H9 (cell line): Measurements from ENCODE around the gene VENTX. TPM values are rescaled to one million over a fixed set of nuclear protein-coding genes. Genes with fewer than 3 reads are reported as not detected.

Source experiments
- DNase-seq: peaks from one replicate; pipeline ENCODE4 v3.0.0-alpha.2; 2017
- H2AFZ ChIP-seq: one replicate; pipeline ENCODE4 v1.6.1; 2013; ENCODE audit warnings: mild to moderate bottlenecking, low read length, control low read depth, moderate library complexity
- H2AK5ac ChIP-seq: 2 replicates; pipeline ENCODE4 v1.6.1; 2013; ENCODE audit warnings: low read length, control low read depth, mixed read lengths; ENCODE audit not compliant: insufficient read length
- H2BK120ac ChIP-seq: one replicate; pipeline ENCODE4 v1.6.1; 2013; ENCODE audit warnings: low read depth, mild to moderate bottlenecking, low read length, control low read depth, inconsistent platforms; ENCODE audit not compliant: poor library complexity, severe bottlenecking
- H2BK12ac ChIP-seq: 2 replicates; pipeline ENCODE4 v1.6.1; 2013; ENCODE audit warnings: low read length, control low read depth, mixed read lengths, low read depth; ENCODE audit not compliant: insufficient read length
- H2BK15ac ChIP-seq: 2 replicates; pipeline ENCODE4 v1.6.1; 2013; ENCODE audit warnings: low read depth, low read length, control low read depth
- H2BK20ac ChIP-seq: one replicate; pipeline ENCODE4 v1.6.1; 2013; ENCODE audit warnings: low read depth, mild to moderate bottlenecking, low read length, control low read depth, inconsistent platforms; ENCODE audit not compliant: poor library complexity, severe bottlenecking
- H2BK5ac ChIP-seq: 2 replicates; pipeline ENCODE4 v1.6.1; 2013; ENCODE audit warnings: low read length, control low read depth, mixed read lengths; ENCODE audit not compliant: insufficient read length
- H3K14ac ChIP-seq: 2 replicates; pipeline ENCODE4 v1.6.1; 2013; ENCODE audit warnings: low read length, control low read depth; ENCODE audit not compliant: insufficient read depth
- H3K18ac ChIP-seq: 2 replicates; pipeline ENCODE4 v1.6.1; 2013; ENCODE audit warnings: low read depth, mild to moderate bottlenecking, mixed read lengths, low read length, control low read depth; ENCODE audit not compliant: insufficient read length
- H3K23ac ChIP-seq: 2 replicates; pipeline ENCODE4 v1.6.1; 2013; ENCODE audit warnings: low read length, control low read depth, mixed read lengths, low read depth; ENCODE audit not compliant: insufficient read length
- H3K23me2 ChIP-seq: 2 replicates; pipeline ENCODE4 v1.6.1; 2013; ENCODE audit warnings: low read depth, mild to moderate bottlenecking, mixed read lengths, low read length, control low read depth; ENCODE audit not compliant: insufficient read length, poor library complexity, severe bottlenecking
- H3K27ac ChIP-seq: 2 replicates; pipeline ENCODE4 v1.5.1; 2013; ENCODE audit warnings: low read length, control low read depth, mixed read lengths, low read depth; ENCODE audit not compliant: insufficient read length
- H3K27me3 ChIP-seq: 2 replicates; pipeline ENCODE4 v1.6.1; 2013; ENCODE audit warnings: low read length, control low read depth, inconsistent platforms; ENCODE audit not compliant: insufficient read depth
- H3K4ac ChIP-seq: 2 replicates; pipeline ENCODE4 v1.6.1; 2013; ENCODE audit warnings: low read depth, mild to moderate bottlenecking, control low read depth, inconsistent platforms, low read length, moderate library complexity
- H3K4me1 ChIP-seq: 2 replicates; pipeline ENCODE4 v1.6.1; 2013; ENCODE audit warnings: low read length, control low read depth, inconsistent platforms; ENCODE audit not compliant: insufficient read depth
- H3K4me2 ChIP-seq: 2 replicates; pipeline ENCODE4 v1.6.1; 2013; ENCODE audit warnings: low read length, control low read depth, mixed read lengths; ENCODE audit not compliant: insufficient read length, insufficient read depth
- H3K56ac ChIP-seq: 2 replicates; pipeline ENCODE4 v1.6.1; 2013; ENCODE audit warnings: low read depth, mild to moderate bottlenecking, mixed read lengths, low read length, control low read depth; ENCODE audit not compliant: insufficient read length
- H3K79me1 ChIP-seq: 2 replicates; pipeline ENCODE4 v1.6.1; 2013; ENCODE audit warnings: low read depth, mild to moderate bottlenecking, moderate library complexity, low read length, control low read depth, inconsistent platforms; ENCODE audit not compliant: insufficient read depth, poor library complexity, severe bottlenecking
- H3K79me2 ChIP-seq: 2 replicates; pipeline ENCODE4 v1.6.1; 2013; ENCODE audit warnings: low read length, control low read depth, inconsistent platforms; ENCODE audit not compliant: insufficient read depth
- H3K9ac ChIP-seq: 2 replicates; pipeline ENCODE4 v1.6.1; 2013; ENCODE audit warnings: low read length, control low read depth, mixed read lengths; ENCODE audit not compliant: insufficient read length; ENCODE audit errors: extremely low read depth
- H3K9me3 ChIP-seq: one replicate; pipeline ENCODE4 v1.6.1; 2013; ENCODE audit warnings: low read depth, low read length, inconsistent platforms; ENCODE audit not compliant: control insufficient read depth
- H3T11ph ChIP-seq: one replicate; pipeline ENCODE4 v1.6.1; 2013; ENCODE audit warnings: mild to moderate bottlenecking, low read length, control low read depth, inconsistent platforms
- H4K20me1 ChIP-seq: one replicate; pipeline ENCODE4 v1.6.1; 2013; ENCODE audit not compliant: control insufficient read depth, insufficient read length, insufficient read depth
- H4K5ac ChIP-seq: 2 replicates; pipeline ENCODE4 v1.6.1; 2013; ENCODE audit warnings: low read depth, mild to moderate bottlenecking, mixed read lengths, low read length, control low read depth; ENCODE audit not compliant: insufficient read length
- H4K8ac ChIP-seq: replicated peaks from 2 replicates; pipeline ENCODE4 v1.6.1; 2013; ENCODE audit warnings: low read length, control low read depth, mixed read lengths, low read depth; ENCODE audit not compliant: insufficient read length
- H4K91ac ChIP-seq: 2 replicates; pipeline ENCODE4 v1.6.1; 2013; ENCODE audit warnings: low read depth, mild to moderate bottlenecking, moderate library complexity, mixed read lengths, low read length, control low read depth; ENCODE audit not compliant: insufficient read length
- H3K27ac Mint-ChIP-seq, 3 experiments: 2 replicates in 2 of 3; 3 replicates in 1 of 3; pipeline ENCODE4 v1.8.0; 2020 to 2021; ENCODE audit warnings: mixed read lengths in 3 of 3, mild to moderate bottlenecking in 1 of 3, moderate library complexity in 1 of 3
- H3K27me3 Mint-ChIP-seq: 2 replicates; pipeline ENCODE4 v1.8.0; 2021; ENCODE audit warnings: low read depth, mild to moderate bottlenecking, moderate library complexity, mixed read lengths
- H3K36me3 Mint-ChIP-seq, 3 experiments: 2 replicates in 2 of 3; 3 replicates in 1 of 3; pipeline ENCODE4 v1.8.0; 2020 to 2021; ENCODE audit warnings: low read depth in 3 of 3, mixed read lengths in 3 of 3; ENCODE audit not compliant: insufficient read depth in 1 of 3
- H3K4me1 Mint-ChIP-seq, 2 experiments: 2 replicates each; pipeline ENCODE4 v1.8.0; 2020; ENCODE audit warnings: mixed read lengths in 2 of 2
- H3K4me3 Mint-ChIP-seq, 2 experiments: 2 replicates in 1 of 2; 3 replicates in 1 of 2; pipeline ENCODE4 v1.8.0; 2020 to 2021; ENCODE audit warnings: mild to moderate bottlenecking in 2 of 2, mixed read lengths in 2 of 2, moderate library complexity in 1 of 2
- H3K9me3 Mint-ChIP-seq, 2 experiments: 2 replicates in 1 of 2; 3 replicates in 1 of 2; pipeline ENCODE4 v1.8.0; 2020; ENCODE audit warnings: mild to moderate bottlenecking in 2 of 2, mixed read lengths in 2 of 2, moderate library complexity in 1 of 2
- WGBS: extraction: QIAGEN DNeasy Blood & Tissue Kit; methylation state at CpG from one replicate; pipeline ENCODE4 v1.1.7; 2013; ENCODE audit warnings: missing lambda C conversion rate, low lambda C conversion rate, mixed read lengths; ENCODE audit not compliant: insufficient read length; ENCODE audit errors: extremely low coverage; 5-methylcytosine and 5-hydroxymethylcytosine counted together
- total RNA-seq: library from RNA; stranded (reverse); gene quantifications from 2 replicates; pipeline ENCODE4 v1.2.1, GENCODE V29; 2021
- TF ChIP-seq, protein P1 (sequence below): fragments of 200-600 bp; sonication (generic); conservative IDR thresholded peaks from 3 replicates; pipeline ENCODE4 v1.8.0; 2021; ENCODE audit warnings: antibody characterized with exemption, mild to moderate bottlenecking

VENTX gene
- total RNA-seq, 1 experiment from 2014 or later, result 10.9 TPM

- Mint-ChIP-seq H3K4me1 (peaks cover 11 to 25% of the 10 kb centered on the region in 2 experiments), H3K4me3 (no peak overlapping the region), H3K36me3 (peaks cover 0 to 20% (median 0%) of the 10 kb centered on the region in 3 experiments; a peak in 3 of 7 replicates), H3K9me3 (no peaks in the 10 kb centered on the region; a peak in 1 of 5 replicates), H3K27ac (no peak overlapping the region), H3K27me3 (peaks cover 42% of the 10 kb centered on the region)
- Histone ChIP-seq H3K79me2 (no peaks in the 10 kb centered on the region), H3T11ph (no peak overlapping the region), H3K23ac (no peak overlapping the region), H2BK20ac (no peak overlapping the region), H3K9ac (no peak overlapping the region), H3K18ac (no peak overlapping the region), H2AK5ac (no peak overlapping the region), H3K27me3 (peaks cover 14% of the 10 kb centered on the region; the same call in 1 of the 2 replicates), H4K8ac (no peak overlapping the region), H3K4me2 (no peak overlapping the region), H2BK12ac (no peak overlapping the region), H4K5ac (no peak overlapping the region), H3K4ac (no peak overlapping the region), H3K56ac (no peak overlapping the region), H2BK120ac (no peak overlapping the region), H3K14ac (no peak overlapping the region), H3K23me2 (peaks cover 14% of the 10 kb centered on the region), H2BK15ac (no peak overlapping the region), H3K27ac (no peak overlapping the region), H4K20me1 (no peaks in the 10 kb centered on the region), H2AFZ (no peak overlapping the region), H3K9me3 (no peaks in the 10 kb centered on the region), H3K4me1 (no peaks in the 10 kb centered on the region), H3K79me1 (no peaks in the 10 kb centered on the region), H4K91ac (no peak overlapping the region), H2BK5ac (no peak overlapping the region)
- TF ChIP-seq, protein P1, sequence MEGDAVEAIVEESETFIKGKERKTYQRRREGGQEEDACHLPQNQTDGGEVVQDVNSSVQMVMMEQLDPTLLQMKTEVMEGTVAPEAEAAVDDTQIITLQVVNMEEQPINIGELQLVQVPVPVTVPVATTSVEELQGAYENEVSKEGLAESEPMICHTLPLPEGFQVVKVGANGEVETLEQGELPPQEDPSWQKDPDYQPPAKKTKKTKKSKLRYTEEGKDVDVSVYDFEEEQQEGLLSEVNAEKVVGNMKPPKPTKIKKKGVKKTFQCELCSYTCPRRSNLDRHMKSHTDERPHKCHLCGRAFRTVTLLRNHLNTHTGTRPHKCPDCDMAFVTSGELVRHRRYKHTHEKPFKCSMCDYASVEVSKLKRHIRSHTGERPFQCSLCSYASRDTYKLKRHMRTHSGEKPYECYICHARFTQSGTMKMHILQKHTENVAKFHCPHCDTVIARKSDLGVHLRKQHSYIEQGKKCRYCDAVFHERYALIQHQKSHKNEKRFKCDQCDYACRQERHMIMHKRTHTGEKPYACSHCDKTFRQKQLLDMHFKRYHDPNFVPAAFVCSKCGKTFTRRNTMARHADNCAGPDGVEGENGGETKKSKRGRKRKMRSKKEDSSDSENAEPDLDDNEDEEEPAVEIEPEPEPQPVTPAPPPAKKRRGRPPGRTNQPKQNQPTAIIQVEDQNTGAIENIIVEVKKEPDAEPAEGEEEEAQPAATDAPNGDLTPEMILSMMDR, result no peak
- no CpG with 5 or more reads among the region's 15 CpGs for WGBS
- no peak for DNase-seq
Observed at GRCh38 chr10:133239990-133240389, 2.3 kb downstream of the VENTX start.
